HAP-1 (cell line): Measurements from ENCODE around the gene LACTB.

Source experiments
- DNase-seq, 2 experiments: peaks; one replicate each; pipeline ENCODE4 v3.0.0-alpha.2; 2016 to 2020; ENCODE audit warnings: low spot score in 2 of 2
- H3K27me3 ChIP-seq: fragments of 250-450 bp; sonication (Bioruptor Pico); 2 replicates; pipeline ENCODE4 v1.5.1; 2020; ENCODE audit warnings: low read depth, mild to moderate bottlenecking, moderate library complexity
- H3K36me3 ChIP-seq: fragments of 250-450 bp; sonication (Bioruptor Pico); replicated peaks from 2 replicates; pipeline ENCODE4 v1.5.1; 2020; ENCODE audit warnings: mild to moderate bottlenecking
- H3K4me1 ChIP-seq: fragments of 250-450 bp; sonication (Bioruptor Pico); 2 replicates; pipeline ENCODE4 v1.5.1; 2020; ENCODE audit warnings: mild to moderate bottlenecking
- H3K4me3 ChIP-seq: fragments of 250-450 bp; sonication (Bioruptor Pico); 2 replicates; pipeline ENCODE4 v1.5.1; 2020; ENCODE audit warnings: mild to moderate bottlenecking, moderate library complexity
- H3K9me3 ChIP-seq: fragments of 250-450 bp; sonication (Bioruptor Pico); 2 replicates; pipeline ENCODE4 v1.5.1; 2020; ENCODE audit warnings: mild to moderate bottlenecking, moderate library complexity
- in situ Hi-C: fragments of 300-500 bp; cut with MboI; formaldehyde crosslinking; loops from 3 replicates; pipeline ENCODE4 v1.14.3; 2020; ENCODE audit warnings: low sequenced_read_pairs, inconsistent platforms, mixed read lengths

LACTB gene

GRCh38 chr15:63121382-63122001 lies at the start of gene LACTB:
LACTB (plus strand) TSS chr15:63121861; CDS start chr15:63121872, 11 bp downstream.
- Histone ChIP-seq H3K27me3 (no peaks in the 10 kb centered on the region; the same call in 1 of the 2 replicates), H3K4me3 (peak within 1 kb of the TSS; percentile 92), H3K4me1 (peaks cover 9% of the 10 kb centered on the region), H3K36me3 (no peaks in the 10 kb centered on the region), H3K9me3 (peaks cover 7% of the 10 kb centered on the region)
- DNase-seq, result peak; percentile 97
- in situ Hi-C loops, result no loop called here

GRCh38 chr15:63072023-63072650 lies 49.5 kb upstream of the LACTB start:
- no peaks in the 10 kb centered on the region for H3K9me3 ChIP-seq
- no peak for DNase-seq
- H3K27me3 ChIP-seq, result no peaks in the 10 kb centered on the region
- in situ Hi-C loops, result no loop called here
- peaks cover 30% of the 10 kb centered on the region for H3K4me1 ChIP-seq
- H3K36me3 ChIP-seq, result peaks cover 53% of the 10 kb centered on the region
- no peak overlapping the region for H3K4me3 ChIP-seq

- H3K4me3 ChIP-seq, result no peak overlapping the region
- in situ Hi-C loops, result no loop called here
- no peaks in the 10 kb centered on the region for H3K27me3 ChIP-seq
- peaks cover 37% of the 10 kb centered on the region for H3K4me1 ChIP-seq
- no peak for DNase-seq
- H3K36me3 ChIP-seq, result peaks cover 46% of the 10 kb centered on the region
- H3K9me3 ChIP-seq, result no peaks in the 10 kb centered on the region
Measured at GRCh38 chr15:63072809-63073277, 48.8 kb upstream of the LACTB start.

GRCh38 chr15:63073497-63074172 lies 48.0 kb upstream of the LACTB start:
- peaks cover 45% of the 10 kb centered on the region for H3K4me1 ChIP-seq
- no peaks in the 10 kb centered on the region for H3K27me3 ChIP-seq
- peaks cover 38% of the 10 kb centered on the region for H3K36me3 ChIP-seq
- DNase-seq, result no peak
- no peaks in the 10 kb centered on the region for H3K9me3 ChIP-seq
- in situ Hi-C loops, result no loop called here
- H3K4me3 ChIP-seq, result no peak overlapping the region

GRCh38 chr15:63075015-63075983 lies 46.4 kb upstream of the LACTB start:
- no peak for DNase-seq
- no peaks in the 10 kb centered on the region for H3K9me3 ChIP-seq
- no peak overlapping the region for H3K4me3 ChIP-seq
- no peaks in the 10 kb centered on the region for H3K27me3 ChIP-seq
- H3K36me3 ChIP-seq, result peaks cover 26% of the 10 kb centered on the region
- peaks cover 52% of the 10 kb centered on the region for H3K4me1 ChIP-seq
- in situ Hi-C loops, result no loop called here

GRCh38 chr15:63075984-63076713 lies 45.5 kb upstream of the LACTB start:
- H3K27me3 ChIP-seq, result no peaks in the 10 kb centered on the region
- H3K36me3 ChIP-seq, result peaks cover 17% of the 10 kb centered on the region
- in situ Hi-C loops, result no loop called here
- DNase-seq, result no peak
- no peak overlapping the region for H3K4me3 ChIP-seq
- peaks cover 57% of the 10 kb centered on the region for H3K4me1 ChIP-seq
- H3K9me3 ChIP-seq, result no peaks in the 10 kb centered on the region

- H3K4me1 ChIP-seq, result peaks cover 58% of the 10 kb centered on the region
- H3K4me3 ChIP-seq, result no peak overlapping the region
- no peaks in the 10 kb centered on the region for H3K27me3 ChIP-seq
- H3K9me3 ChIP-seq, result no peaks in the 10 kb centered on the region
- in situ Hi-C loops, result no loop called here
- DNase-seq, result peak in 1 of 2 experiments; percentile 64
- peaks cover 12% of the 10 kb centered on the region for H3K36me3 ChIP-seq
Measured at GRCh38 chr15:63076714-63077046, 45.0 kb upstream of the LACTB start.

- no peaks in the 10 kb centered on the region; the same call in 1 of the 2 replicates for H3K36me3 ChIP-seq
- no peak for DNase-seq
- H3K27me3 ChIP-seq, result no peaks in the 10 kb centered on the region
- H3K4me3 ChIP-seq, result no peak overlapping the region
- in situ Hi-C loops, result no loop called here
- H3K9me3 ChIP-seq, result no peaks in the 10 kb centered on the region
- H3K4me1 ChIP-seq, result peaks cover 59% of the 10 kb centered on the region
Measured at GRCh38 chr15:63077952-63078351, 43.7 kb upstream of the LACTB start.

GRCh38 chr15:63079947-63080626 lies 41.6 kb upstream of the LACTB start:
- DNase-seq, result no peak
- no peaks in the 10 kb centered on the region for H3K9me3 ChIP-seq
- no peaks in the 10 kb centered on the region for H3K27me3 ChIP-seq
- in situ Hi-C loops, result no loop called here
- H3K4me3 ChIP-seq, result no peak overlapping the region
- no peaks in the 10 kb centered on the region for H3K36me3 ChIP-seq
- H3K4me1 ChIP-seq, result peaks cover 60% of the 10 kb centered on the region

GRCh38 chr15:63080634-63081250 lies 40.9 kb upstream of the LACTB start:
- Histone ChIP-seq H3K27me3 (no peaks in the 10 kb centered on the region), H3K4me3 (no peak overlapping the region), H3K4me1 (peaks cover 60% of the 10 kb centered on the region), H3K9me3 (no peaks in the 10 kb centered on the region), H3K36me3 (no peaks in the 10 kb centered on the region)
- DNase-seq, result no peak
- in situ Hi-C loops, result no loop called here

GRCh38 chr15:63082366-63082765 lies 39.3 kb upstream of the LACTB start:
- in situ Hi-C loops, result no loop called here
- no peak overlapping the region for H3K4me3 ChIP-seq
- no peaks in the 10 kb centered on the region for H3K36me3 ChIP-seq
- DNase-seq, result no peak
- peaks cover 56% of the 10 kb centered on the region for H3K4me1 ChIP-seq
- H3K9me3 ChIP-seq, result no peaks in the 10 kb centered on the region
- H3K27me3 ChIP-seq, result no peaks in the 10 kb centered on the region

GRCh38 chr15:63083044-63083443 lies 38.6 kb upstream of the LACTB start:
- Histone ChIP-seq H3K36me3 (no peaks in the 10 kb centered on the region), H3K27me3 (no peaks in the 10 kb centered on the region), H3K4me1 (peaks cover 50% of the 10 kb centered on the region), H3K9me3 (no peaks in the 10 kb centered on the region), H3K4me3 (no peak overlapping the region)
- in situ Hi-C loops, result no loop called here
- DNase-seq, result no peak
